HFFc6 (cell line): ENCODE results near the gene CST11. TPM values are rescaled to one million over a fixed set of nuclear protein-coding genes. Genes with fewer than 3 reads are reported as not detected.

Experiments used
- DNase-seq: peaks from one replicate; pipeline ENCODE4 v3.0.0-alpha.2; 2018
- H3K27ac Mint-ChIP-seq: 2 replicates; pipeline ENCODE4 v1.8.0; 2020; ENCODE audit warnings: mild to moderate bottlenecking, mixed read lengths
- H3K27me3 Mint-ChIP-seq: 2 replicates; pipeline ENCODE4 v1.8.0; 2021; ENCODE audit warnings: mild to moderate bottlenecking, moderate library complexity, mixed read lengths; ENCODE audit not compliant: insufficient read depth
- H3K36me3 Mint-ChIP-seq: 2 replicates; pipeline ENCODE4 v1.8.0; 2021; ENCODE audit warnings: low read depth, mixed read lengths
- H3K4me1 Mint-ChIP-seq: 2 replicates; pipeline ENCODE4 v1.8.0; 2020; ENCODE audit warnings: low read depth, mixed read lengths
- H3K4me3 Mint-ChIP-seq: 2 replicates; pipeline ENCODE4 v1.8.0; 2020; ENCODE audit warnings: mild to moderate bottlenecking, moderate library complexity, mixed read lengths
- H3K9me3 Mint-ChIP-seq: 2 replicates; pipeline ENCODE4 v1.8.0; 2020; ENCODE audit warnings: mild to moderate bottlenecking, mixed read lengths
- CTCF ChIP-seq: fragments of 200-600 bp; sonication (generic); IDR thresholded peaks from 2 replicates; pipeline ENCODE4 v1.5.0; 2021; ENCODE audit warnings: antibody characterized with exemption, mild to moderate bottlenecking
- total RNA-seq, 6 experiments: library from RNA; stranded (reverse); fragmentation: NEBNext Ultra II Directional; extraction: Animal tissue kit (Norgen Biotek cat#: 25700); gene quantifications; 2 replicates in 1 of 6; 3 replicates in 5 of 6; pipeline ENCODE4 v1.2.3, GENCODE V29; 2021

CST11 gene
- total RNA-seq, 6 experiments from 2014 or later = not detected

DNA sequence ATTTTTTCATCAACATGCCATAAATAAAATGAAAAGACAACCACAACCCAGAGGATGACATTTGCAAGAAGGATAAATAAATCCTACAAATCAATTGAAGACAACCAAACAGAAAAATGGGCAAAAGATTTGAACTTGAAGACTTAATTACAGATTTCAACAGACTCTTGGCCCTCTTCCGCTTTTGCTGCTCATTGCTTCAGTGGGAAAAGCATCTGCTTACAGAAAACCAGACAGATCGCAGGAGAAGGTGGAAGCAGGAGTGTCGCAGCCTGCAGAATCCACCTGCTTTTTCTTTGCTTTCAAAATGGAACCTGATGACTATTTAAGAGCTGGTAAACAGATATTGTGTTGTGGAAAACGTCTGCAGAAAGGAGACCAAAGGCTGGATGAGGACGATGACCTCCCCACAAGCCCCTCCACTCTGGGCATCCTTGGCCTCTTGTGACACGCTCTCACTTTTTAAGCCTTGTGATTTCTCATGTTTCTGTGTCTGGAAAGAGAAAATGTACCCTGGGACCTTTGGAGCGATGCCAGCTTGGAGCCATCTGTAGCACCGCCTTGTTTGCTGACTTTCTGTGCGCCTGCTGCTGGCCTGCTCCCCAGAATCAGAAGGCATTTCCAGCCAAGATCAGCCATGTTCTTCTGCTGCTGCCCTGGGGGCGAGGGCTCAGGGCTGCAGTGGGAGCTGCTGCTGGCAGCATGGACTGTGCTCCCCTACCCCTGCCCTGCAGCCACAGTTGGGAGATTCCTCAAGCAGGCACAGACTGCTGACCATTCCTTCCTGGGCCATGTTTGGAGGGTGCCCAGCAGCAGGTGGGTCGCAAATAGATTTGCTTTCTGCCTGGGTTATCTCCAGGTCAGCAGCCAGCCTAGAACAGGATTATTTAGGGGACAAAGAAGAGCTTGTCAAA, 16.8 kb downstream of the CST11 start:
- no peak overlapping the region for H3K27ac Mint-ChIP-seq
- no peak overlapping the region for H3K4me3 Mint-ChIP-seq
- DNase-seq = no peak
- no peaks in the 10 kb centered on the region for H3K36me3 Mint-ChIP-seq
- H3K9me3 Mint-ChIP-seq = no peaks in the 10 kb centered on the region
- peaks cover 22% of the 10 kb centered on the region for H3K27me3 Mint-ChIP-seq
- TF ChIP-seq CTCF = no peak
- no peaks in the 10 kb centered on the region for H3K4me1 Mint-ChIP-seq

DNA sequence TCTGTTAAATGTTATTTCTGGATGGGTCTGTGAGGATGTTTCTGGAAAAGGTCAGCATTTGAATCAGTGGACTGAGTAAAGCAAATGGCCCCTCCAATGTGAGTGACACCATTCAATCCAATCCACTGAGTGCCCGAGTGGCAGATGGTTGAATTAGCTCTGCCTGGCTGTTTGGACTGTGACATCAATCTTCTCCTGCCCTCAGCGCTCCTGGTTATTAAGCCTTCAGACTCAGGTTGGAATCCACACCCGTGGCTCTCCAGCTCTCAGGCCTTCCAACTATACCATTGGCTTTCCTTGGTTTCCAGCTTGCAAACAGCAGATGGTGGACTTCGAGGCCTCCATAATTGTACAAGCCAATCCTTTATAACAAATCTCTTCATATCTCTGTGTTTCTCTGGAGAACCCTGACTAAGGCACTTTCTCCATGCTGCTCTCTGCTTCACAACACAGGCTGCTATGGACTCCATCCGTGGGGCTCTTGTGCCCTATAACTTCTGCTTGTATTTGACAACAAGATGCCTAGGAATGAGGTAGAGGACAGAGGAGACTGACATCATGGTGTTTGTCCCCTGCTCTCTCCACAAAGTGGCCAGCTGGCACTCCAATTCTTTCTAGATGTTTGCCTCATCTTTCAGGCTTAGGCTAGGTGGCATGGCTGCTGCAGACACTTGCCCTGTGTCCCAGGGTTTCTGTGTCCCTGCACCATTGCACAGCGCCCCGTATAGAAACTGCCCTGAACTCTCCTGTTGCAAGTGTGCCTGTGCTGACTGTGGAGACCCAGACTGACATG, 18.0 kb downstream of the CST11 start:
- H3K9me3 Mint-ChIP-seq = no peaks in the 10 kb centered on the region
- no peak for TF ChIP-seq CTCF
- no peaks in the 10 kb centered on the region for H3K36me3 Mint-ChIP-seq
- H3K27ac Mint-ChIP-seq = no peak overlapping the region
- DNase-seq = no peak
- H3K27me3 Mint-ChIP-seq = peaks cover 19% of the 10 kb centered on the region
- H3K4me1 Mint-ChIP-seq = no peaks in the 10 kb centered on the region
- no peak overlapping the region for H3K4me3 Mint-ChIP-seq

GRCh38 chr20:23433628-23434027, 19.0 kb downstream of the CST11 start:
- no peak overlapping the region for H3K27ac Mint-ChIP-seq
- no peak for TF ChIP-seq CTCF
- no peak overlapping the region for H3K4me3 Mint-ChIP-seq
- H3K36me3 Mint-ChIP-seq = no peaks in the 10 kb centered on the region
- DNase-seq = no peak
- no peaks in the 10 kb centered on the region for H3K4me1 Mint-ChIP-seq
- peaks cover 19% of the 10 kb centered on the region for H3K27me3 Mint-ChIP-seq
- H3K9me3 Mint-ChIP-seq = no peaks in the 10 kb centered on the region

DNA sequence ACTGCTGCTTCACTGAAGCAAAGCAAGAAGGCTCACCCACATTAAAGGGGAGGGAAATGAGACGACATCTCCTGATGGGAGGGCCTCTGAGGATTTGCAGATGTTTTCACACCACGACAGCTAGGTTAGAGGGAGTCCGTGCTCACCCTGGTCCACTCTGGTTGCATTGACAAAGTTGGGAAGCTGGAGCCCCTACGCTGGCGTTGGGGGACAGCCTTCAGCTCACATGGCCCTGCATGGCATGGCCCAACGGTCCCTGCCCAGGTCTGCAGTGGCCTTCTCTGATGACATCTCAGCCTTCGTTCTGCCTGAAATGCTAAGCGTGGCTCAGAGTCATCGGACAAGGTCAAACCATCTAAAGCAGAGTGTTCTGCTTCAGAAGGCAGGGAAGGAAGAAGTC, 27.5 kb downstream of the CST11 start:
- H3K36me3 Mint-ChIP-seq = no peaks in the 10 kb centered on the region
- DNase-seq = no peak
- no peak for TF ChIP-seq CTCF
- no peaks in the 10 kb centered on the region for H3K9me3 Mint-ChIP-seq
- no peak overlapping the region for H3K27ac Mint-ChIP-seq
- no peak overlapping the region for H3K4me3 Mint-ChIP-seq
- H3K4me1 Mint-ChIP-seq = peaks cover 9% of the 10 kb centered on the region
- peaks cover 11% of the 10 kb centered on the region for H3K27me3 Mint-ChIP-seq

- peak; percentile 76 for TF ChIP-seq CTCF
- no peaks in the 10 kb centered on the region for H3K36me3 Mint-ChIP-seq
These were observed 31.4 kb downstream of the CST11 start, which contains the start of gene NAPB for GRCh38 chr20:23420943-23421931. Gene NAPB (minus strand): TSS chr20:23421488. CDS start chr20:23421402, 86 bp downstream.

More at GRCh38 chr20:23420943-23421931, 31.4 kb downstream of the CST11 start, which contains the start of gene NAPB:
- Mint-ChIP-seq H3K9me3 (no peaks in the 10 kb centered on the region), H3K27me3 (peaks cover 11% of the 10 kb centered on the region), H3K4me3 (peak within 1 kb of the TSS; percentile 94), H3K27ac (peak within 1 kb of the TSS; percentile 80), H3K4me1 (peaks cover 24% of the 10 kb centered on the region)
- DNase-seq = peak; percentile 89
